ENCODE results near the gene RGS3. TPM values are rescaled to one million over a fixed set of nuclear protein-coding genes. Genes with fewer than 3 reads are reported as not detected.

Gene RGS3
- total RNA-seq, 1 experiment from 2014 or later: 16.6 TPM

DNA sequence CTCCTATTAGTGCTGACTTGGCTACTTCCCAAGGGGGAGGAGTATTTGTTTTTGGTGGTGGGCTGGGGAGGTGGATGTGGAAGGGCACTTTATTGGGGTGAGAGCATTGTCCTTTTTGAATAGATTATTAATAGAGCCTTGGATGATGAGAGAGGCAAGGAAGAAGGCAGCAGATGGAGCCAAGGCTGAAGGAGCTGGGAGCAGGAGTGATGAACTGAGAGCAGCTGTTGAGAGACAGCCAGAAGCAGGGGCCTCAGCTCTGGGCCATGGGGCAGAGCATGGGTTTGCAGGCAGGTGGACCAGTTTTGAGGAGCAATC, 29.6 kb downstream of the RGS3 start (continued):
- TF ChIP-seq, protein P1, sequence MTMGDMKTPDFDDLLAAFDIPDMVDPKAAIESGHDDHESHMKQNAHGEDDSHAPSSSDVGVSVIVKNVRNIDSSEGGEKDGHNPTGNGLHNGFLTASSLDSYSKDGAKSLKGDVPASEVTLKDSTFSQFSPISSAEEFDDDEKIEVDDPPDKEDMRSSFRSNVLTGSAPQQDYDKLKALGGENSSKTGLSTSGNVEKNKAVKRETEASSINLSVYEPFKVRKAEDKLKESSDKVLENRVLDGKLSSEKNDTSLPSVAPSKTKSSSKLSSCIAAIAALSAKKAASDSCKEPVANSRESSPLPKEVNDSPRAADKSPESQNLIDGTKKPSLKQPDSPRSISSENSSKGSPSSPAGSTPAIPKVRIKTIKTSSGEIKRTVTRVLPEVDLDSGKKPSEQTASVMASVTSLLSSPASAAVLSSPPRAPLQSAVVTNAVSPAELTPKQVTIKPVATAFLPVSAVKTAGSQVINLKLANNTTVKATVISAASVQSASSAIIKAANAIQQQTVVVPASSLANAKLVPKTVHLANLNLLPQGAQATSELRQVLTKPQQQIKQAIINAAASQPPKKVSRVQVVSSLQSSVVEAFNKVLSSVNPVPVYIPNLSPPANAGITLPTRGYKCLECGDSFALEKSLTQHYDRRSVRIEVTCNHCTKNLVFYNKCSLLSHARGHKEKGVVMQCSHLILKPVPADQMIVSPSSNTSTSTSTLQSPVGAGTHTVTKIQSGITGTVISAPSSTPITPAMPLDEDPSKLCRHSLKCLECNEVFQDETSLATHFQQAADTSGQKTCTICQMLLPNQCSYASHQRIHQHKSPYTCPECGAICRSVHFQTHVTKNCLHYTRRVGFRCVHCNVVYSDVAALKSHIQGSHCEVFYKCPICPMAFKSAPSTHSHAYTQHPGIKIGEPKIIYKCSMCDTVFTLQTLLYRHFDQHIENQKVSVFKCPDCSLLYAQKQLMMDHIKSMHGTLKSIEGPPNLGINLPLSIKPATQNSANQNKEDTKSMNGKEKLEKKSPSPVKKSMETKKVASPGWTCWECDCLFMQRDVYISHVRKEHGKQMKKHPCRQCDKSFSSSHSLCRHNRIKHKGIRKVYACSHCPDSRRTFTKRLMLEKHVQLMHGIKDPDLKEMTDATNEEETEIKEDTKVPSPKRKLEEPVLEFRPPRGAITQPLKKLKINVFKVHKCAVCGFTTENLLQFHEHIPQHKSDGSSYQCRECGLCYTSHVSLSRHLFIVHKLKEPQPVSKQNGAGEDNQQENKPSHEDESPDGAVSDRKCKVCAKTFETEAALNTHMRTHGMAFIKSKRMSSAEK (CRISPR knock-in tag; IDR thresholded peaks at IDR 0.05; ENCODE audit: borderline replicate concordance): no peak
- TF ChIP-seq ZNF423 (CRISPR knock-in tag; IDR thresholded peaks at IDR 0.05) (no peak), ZMAT4 (CRISPR knock-in tag; IDR thresholded peaks at IDR 0.05) (no peak), E2F4 (CRISPR knock-in tag; IDR thresholded peaks at IDR 0.05; ENCODE audit: borderline replicate concordance, low read depth) (no peak), ZBTB21 (CRISPR knock-in tag; IDR thresholded peaks at IDR 0.05; ENCODE audit: borderline replicate concordance) (no peak), GRHL2 (CRISPR knock-in tag; IDR thresholded peaks at IDR 0.05; ENCODE audit: insufficient replicate concordance, severe bottlenecking) (no peak), NR2C2 (CRISPR knock-in tag; IDR thresholded peaks at IDR 0.05) (no peak), ZNF121 (CRISPR knock-in tag; IDR thresholded peaks at IDR 0.05) (no peak)
- TF ChIP-seq, protein P2, sequence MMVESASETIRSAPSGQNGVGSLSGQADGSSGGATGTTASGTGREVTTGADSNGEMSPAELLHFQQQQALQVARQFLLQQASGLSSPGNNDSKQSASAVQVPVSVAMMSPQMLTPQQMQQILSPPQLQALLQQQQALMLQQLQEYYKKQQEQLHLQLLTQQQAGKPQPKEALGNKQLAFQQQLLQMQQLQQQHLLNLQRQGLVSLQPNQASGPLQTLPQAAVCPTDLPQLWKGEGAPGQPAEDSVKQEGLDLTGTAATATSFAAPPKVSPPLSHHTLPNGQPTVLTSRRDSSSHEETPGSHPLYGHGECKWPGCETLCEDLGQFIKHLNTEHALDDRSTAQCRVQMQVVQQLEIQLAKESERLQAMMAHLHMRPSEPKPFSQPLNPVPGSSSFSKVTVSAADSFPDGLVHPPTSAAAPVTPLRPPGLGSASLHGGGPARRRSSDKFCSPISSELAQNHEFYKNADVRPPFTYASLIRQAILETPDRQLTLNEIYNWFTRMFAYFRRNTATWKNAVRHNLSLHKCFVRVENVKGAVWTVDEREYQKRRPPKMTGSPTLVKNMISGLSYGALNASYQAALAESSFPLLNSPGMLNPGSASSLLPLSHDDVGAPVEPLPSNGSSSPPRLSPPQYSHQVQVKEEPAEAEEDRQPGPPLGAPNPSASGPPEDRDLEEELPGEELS (CRISPR knock-in tag; IDR thresholded peaks at IDR 0.05): no peak
- TF ChIP-seq, protein P3, sequence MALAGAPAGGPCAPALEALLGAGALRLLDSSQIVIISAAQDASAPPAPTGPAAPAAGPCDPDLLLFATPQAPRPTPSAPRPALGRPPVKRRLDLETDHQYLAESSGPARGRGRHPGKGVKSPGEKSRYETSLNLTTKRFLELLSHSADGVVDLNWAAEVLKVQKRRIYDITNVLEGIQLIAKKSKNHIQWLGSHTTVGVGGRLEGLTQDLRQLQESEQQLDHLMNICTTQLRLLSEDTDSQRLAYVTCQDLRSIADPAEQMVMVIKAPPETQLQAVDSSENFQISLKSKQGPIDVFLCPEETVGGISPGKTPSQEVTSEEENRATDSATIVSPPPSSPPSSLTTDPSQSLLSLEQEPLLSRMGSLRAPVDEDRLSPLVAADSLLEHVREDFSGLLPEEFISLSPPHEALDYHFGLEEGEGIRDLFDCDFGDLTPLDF (CRISPR knock-in tag; IDR thresholded peaks at IDR 0.05): no peak
- TF ChIP-seq, protein P4, sequence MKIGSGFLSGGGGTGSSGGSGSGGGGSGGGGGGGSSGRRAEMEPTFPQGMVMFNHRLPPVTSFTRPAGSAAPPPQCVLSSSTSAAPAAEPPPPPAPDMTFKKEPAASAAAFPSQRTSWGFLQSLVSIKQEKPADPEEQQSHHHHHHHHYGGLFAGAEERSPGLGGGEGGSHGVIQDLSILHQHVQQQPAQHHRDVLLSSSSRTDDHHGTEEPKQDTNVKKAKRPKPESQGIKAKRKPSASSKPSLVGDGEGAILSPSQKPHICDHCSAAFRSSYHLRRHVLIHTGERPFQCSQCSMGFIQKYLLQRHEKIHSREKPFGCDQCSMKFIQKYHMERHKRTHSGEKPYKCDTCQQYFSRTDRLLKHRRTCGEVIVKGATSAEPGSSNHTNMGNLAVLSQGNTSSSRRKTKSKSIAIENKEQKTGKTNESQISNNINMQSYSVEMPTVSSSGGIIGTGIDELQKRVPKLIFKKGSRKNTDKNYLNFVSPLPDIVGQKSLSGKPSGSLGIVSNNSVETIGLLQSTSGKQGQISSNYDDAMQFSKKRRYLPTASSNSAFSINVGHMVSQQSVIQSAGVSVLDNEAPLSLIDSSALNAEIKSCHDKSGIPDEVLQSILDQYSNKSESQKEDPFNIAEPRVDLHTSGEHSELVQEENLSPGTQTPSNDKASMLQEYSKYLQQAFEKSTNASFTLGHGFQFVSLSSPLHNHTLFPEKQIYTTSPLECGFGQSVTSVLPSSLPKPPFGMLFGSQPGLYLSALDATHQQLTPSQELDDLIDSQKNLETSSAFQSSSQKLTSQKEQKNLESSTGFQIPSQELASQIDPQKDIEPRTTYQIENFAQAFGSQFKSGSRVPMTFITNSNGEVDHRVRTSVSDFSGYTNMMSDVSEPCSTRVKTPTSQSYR (CRISPR knock-in tag; IDR thresholded peaks at IDR 0.05): no peak

- no peak for DNase-seq (ENCODE audit: low spot score)
- no peak for ATAC-seq
- TF ChIP-seq MXD4 (CRISPR knock-in tag; IDR thresholded peaks at IDR 0.05; ENCODE audit: borderline replicate concordance) (no peak), ZBTB21 (CRISPR knock-in tag; IDR thresholded peaks at IDR 0.05; ENCODE audit: borderline replicate concordance) (no peak), ZNF512 (CRISPR knock-in tag; IDR thresholded peaks at IDR 0.05; ENCODE audit: borderline replicate concordance) (no peak), ZNF121 (CRISPR knock-in tag; IDR thresholded peaks at IDR 0.05) (no peak), ZNF671 (CRISPR knock-in tag; IDR thresholded peaks at IDR 0.05) (no peak), JAZF1 (CRISPR knock-in tag; IDR thresholded peaks at IDR 0.05) (no peak), KAT7 (CRISPR knock-in tag; IDR thresholded peaks at IDR 0.05; ENCODE audit: borderline replicate concordance) (no peak)
- 0 out of 2 replicates have a peak, but pooled peaks cover 2% of the 10 kb centered on the region for H3K27me3 Mint-ChIP-seq (ENCODE audit: low read depth)
- no peaks in the 10 kb centered on the region for H3K9me3 Mint-ChIP-seq
- peaks cover 12% of the 10 kb centered on the region for H3K4me1 Mint-ChIP-seq
- ChIA-PET POLR2A (interaction anchor here (0.6 kb wide), 1 partner anchor 84 kb away, joined by 5 read pairs; no protein-coding TSS in a partner anchor), CTCF (interaction anchor here (0.6 kb wide), 1 partner anchor 242 kb away, joined by 3 read pairs; no protein-coding TSS in a partner anchor)
- H3K27ac Mint-ChIP-seq: no peak overlapping the region
- no peaks in the 10 kb centered on the region for H3K36me3 Mint-ChIP-seq
- no peak overlapping the region for H3K4me3 Mint-ChIP-seq
Observed at GRCh38 chr9:113495526-113495925, 32.0 kb downstream of the RGS3 start.
